ENCODE data around the gene FOXI1. TPM values are rescaled to one million over a fixed set of nuclear protein-coding genes. Genes with fewer than 3 reads are reported as not detected.

The FOXI1 gene
- total RNA-seq, 1 donor: not detected

- H3K4me2 ChIP-seq (ENCODE audit: insufficient read depth, low read length): no peak overlapping the region
- no peaks in the 10 kb centered on the region for H3K79me2 ChIP-seq (ENCODE audit: insufficient read depth, low read length)
- no peaks in the 10 kb centered on the region for H3K9me3 ChIP-seq (ENCODE audit: low read depth, low read length)
- no peaks in the 10 kb centered on the region for H4K20me1 ChIP-seq (ENCODE audit: insufficient read depth, low read length)
- no peaks in the 10 kb centered on the region for H3K36me3 ChIP-seq (ENCODE audit: insufficient read depth, low read length)
- no peak for DNase-seq (ENCODE audit: insufficient read length, low spot score, missing footprints)
- no peak overlapping the region for H3K27ac ChIP-seq (ENCODE audit: low read depth, low read length)
- H3K4me1 ChIP-seq (ENCODE audit: insufficient read depth, low read length): no peaks in the 10 kb centered on the region
- H3K27me3 ChIP-seq (ENCODE audit: insufficient read depth, low read length): no peaks in the 10 kb centered on the region
- TF ChIP-seq, protein P1, sequence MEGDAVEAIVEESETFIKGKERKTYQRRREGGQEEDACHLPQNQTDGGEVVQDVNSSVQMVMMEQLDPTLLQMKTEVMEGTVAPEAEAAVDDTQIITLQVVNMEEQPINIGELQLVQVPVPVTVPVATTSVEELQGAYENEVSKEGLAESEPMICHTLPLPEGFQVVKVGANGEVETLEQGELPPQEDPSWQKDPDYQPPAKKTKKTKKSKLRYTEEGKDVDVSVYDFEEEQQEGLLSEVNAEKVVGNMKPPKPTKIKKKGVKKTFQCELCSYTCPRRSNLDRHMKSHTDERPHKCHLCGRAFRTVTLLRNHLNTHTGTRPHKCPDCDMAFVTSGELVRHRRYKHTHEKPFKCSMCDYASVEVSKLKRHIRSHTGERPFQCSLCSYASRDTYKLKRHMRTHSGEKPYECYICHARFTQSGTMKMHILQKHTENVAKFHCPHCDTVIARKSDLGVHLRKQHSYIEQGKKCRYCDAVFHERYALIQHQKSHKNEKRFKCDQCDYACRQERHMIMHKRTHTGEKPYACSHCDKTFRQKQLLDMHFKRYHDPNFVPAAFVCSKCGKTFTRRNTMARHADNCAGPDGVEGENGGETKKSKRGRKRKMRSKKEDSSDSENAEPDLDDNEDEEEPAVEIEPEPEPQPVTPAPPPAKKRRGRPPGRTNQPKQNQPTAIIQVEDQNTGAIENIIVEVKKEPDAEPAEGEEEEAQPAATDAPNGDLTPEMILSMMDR (IDR thresholded peaks at IDR 0.05; ENCODE audit: extremely low read depth, low read depth, low read length): no peak
- H2AFZ ChIP-seq (ENCODE audit: low read length): no peak overlapping the region
- H3K4me3 ChIP-seq (ENCODE audit: insufficient read depth, low read length): no peak overlapping the region
Measured at GRCh38 chr5:170077526-170077925, 28.2 kb upstream of the FOXI1 start.

GRCh38 chr5:170078458-170078857 lies 27.2 kb upstream of the FOXI1 start:
- no peak overlapping the region for H3K4me2 ChIP-seq (ENCODE audit: insufficient read depth, low read length)
- TF ChIP-seq, protein P1 (IDR thresholded peaks at IDR 0.05; ENCODE audit: extremely low read depth, low read depth, low read length): no peak
- no peak overlapping the region for H3K4me3 ChIP-seq (ENCODE audit: insufficient read depth, low read length)
- no peak for DNase-seq (ENCODE audit: insufficient read length, low spot score, missing footprints)
- no peak overlapping the region for H2AFZ ChIP-seq (ENCODE audit: low read length)
- no peaks in the 10 kb centered on the region for H3K4me1 ChIP-seq (ENCODE audit: insufficient read depth, low read length)
- no peak overlapping the region for H3K27ac ChIP-seq (ENCODE audit: low read depth, low read length)
- H3K36me3 ChIP-seq (ENCODE audit: insufficient read depth, low read length): no peaks in the 10 kb centered on the region
- H3K9me3 ChIP-seq (ENCODE audit: low read depth, low read length): no peaks in the 10 kb centered on the region
- H4K20me1 ChIP-seq (ENCODE audit: insufficient read depth, low read length): no peaks in the 10 kb centered on the region
- no peaks in the 10 kb centered on the region for H3K27me3 ChIP-seq (ENCODE audit: insufficient read depth, low read length)
- no peaks in the 10 kb centered on the region for H3K79me2 ChIP-seq (ENCODE audit: insufficient read depth, low read length)

GRCh38 chr5:170078931-170079330 lies 26.8 kb upstream of the FOXI1 start:
- Histone ChIP-seq H3K79me2 (ENCODE audit: insufficient read depth, low read length) (no peaks in the 10 kb centered on the region), H3K27me3 (ENCODE audit: insufficient read depth, low read length) (no peaks in the 10 kb centered on the region), H3K4me2 (ENCODE audit: insufficient read depth, low read length) (no peak overlapping the region), H3K27ac (ENCODE audit: low read depth, low read length) (no peak overlapping the region), H4K20me1 (ENCODE audit: insufficient read depth, low read length) (no peaks in the 10 kb centered on the region), H3K36me3 (ENCODE audit: insufficient read depth, low read length) (no peaks in the 10 kb centered on the region), H3K9me3 (ENCODE audit: low read depth, low read length) (no peaks in the 10 kb centered on the region), H2AFZ (ENCODE audit: low read length) (no peak overlapping the region), H3K4me3 (ENCODE audit: insufficient read depth, low read length) (no peak overlapping the region), H3K4me1 (ENCODE audit: insufficient read depth, low read length) (no peaks in the 10 kb centered on the region)
- TF ChIP-seq, protein P1 (IDR thresholded peaks at IDR 0.05; ENCODE audit: extremely low read depth, low read depth, low read length): no peak
- no peak for DNase-seq (ENCODE audit: insufficient read length, low spot score, missing footprints)

DNA sequence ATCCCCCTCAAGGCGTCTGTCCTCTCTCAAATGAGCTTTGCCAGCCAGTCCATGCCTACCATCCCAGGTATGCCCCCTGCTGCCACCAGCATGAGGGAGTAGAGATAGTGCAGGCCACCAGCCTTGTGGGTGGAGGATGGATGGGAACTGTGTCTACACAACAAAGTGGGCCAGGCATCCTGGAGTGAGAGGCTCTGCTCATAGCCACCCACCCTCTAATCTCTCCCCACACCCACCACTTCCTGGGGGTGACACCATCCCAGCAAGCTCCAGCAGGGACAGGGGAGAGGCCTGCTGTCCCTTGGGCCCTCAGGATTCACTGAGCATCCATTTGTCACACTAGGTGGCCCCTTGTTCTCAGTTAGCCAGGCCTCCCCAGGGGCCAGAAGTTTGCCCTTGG lies 25.5 kb upstream of the FOXI1 start:
- Histone ChIP-seq H3K4me1 (ENCODE audit: insufficient read depth, low read length) (no peaks in the 10 kb centered on the region), H4K20me1 (ENCODE audit: insufficient read depth, low read length) (no peaks in the 10 kb centered on the region), H2AFZ (ENCODE audit: low read length) (no peak overlapping the region), H3K4me2 (ENCODE audit: insufficient read depth, low read length) (no peak overlapping the region), H3K27ac (ENCODE audit: low read depth, low read length) (no peak overlapping the region), H3K79me2 (ENCODE audit: insufficient read depth, low read length) (no peaks in the 10 kb centered on the region), H3K36me3 (ENCODE audit: insufficient read depth, low read length) (no peaks in the 10 kb centered on the region), H3K27me3 (ENCODE audit: insufficient read depth, low read length) (no peaks in the 10 kb centered on the region), H3K4me3 (ENCODE audit: insufficient read depth, low read length) (no peak overlapping the region), H3K9me3 (ENCODE audit: low read depth, low read length) (no peaks in the 10 kb centered on the region)
- DNase-seq (ENCODE audit: insufficient read length, low spot score, missing footprints): no peak
- TF ChIP-seq, protein P1 (IDR thresholded peaks at IDR 0.05; ENCODE audit: extremely low read depth, low read depth, low read length): no peak

All from osteoblast (primary cell).